Motor neuron (in vitro differentiated cells): ENCODE data around the gene EFNA5. TPM values are rescaled to one million over a fixed set of nuclear protein-coding genes. Genes with fewer than 3 reads are reported as not detected.

Experiments
- ATAC-seq, 8 experiments: fragments of 200-7000 bp; cut with Tn5 transposase; replicated peaks in 6 of 8; 2 replicates each; pipeline ENCODE4 v1.8.0; 2021; ENCODE audit warnings: mild to moderate bottlenecking in 8 of 8, moderate library complexity in 8 of 8
- H3K27ac ChIP-seq, 2 donors: fragments of 250-450 bp; sonication (Bioruptor Pico); 2 replicates each; pipeline ENCODE4 v1.9.0; 2021; ENCODE audit warnings: antibody characterized with exemption in 2 of 2, mild to moderate bottlenecking in 2 of 2, moderate library complexity in 1 of 2
- H3K4me1 ChIP-seq, 2 donors: fragments of 250-450 bp; sonication (Bioruptor Pico); replicated peaks in 1 of 2; 2 replicates each; pipeline ENCODE4 v1.6.1; 2021; ENCODE audit warnings: antibody characterized with exemption in 2 of 2, mild to moderate bottlenecking in 2 of 2, moderate library complexity in 1 of 2
- H3K4me3 ChIP-seq, 5 donors: fragments of 250-450 bp; sonication (Bioruptor Pico); 2 replicates each; pipeline ENCODE4 v1.9.0; 2021; ENCODE audit warnings: antibody characterized with exemption in 5 of 5, mild to moderate bottlenecking in 5 of 5, moderate library complexity in 4 of 5
- WGBS, 10 experiments: fragments of 450-650 bp; shearing (Covaris generic); methylation state at CpG; one replicate each; pipeline ENCODE4 v1.0.0; 2022; 5-methylcytosine and 5-hydroxymethylcytosine counted together
- in situ Hi-C, 9 experiments: fragments of 400-800 bp; cut with MboI; loops; one replicate each; pipeline ENCODE4 v1.15.0; 2021; ENCODE audit warnings: low sequenced_read_pairs in 9 of 9, low pct_unique_long_range_greater_than_20kb in 2 of 9; ENCODE audit not compliant: unreplicated experiment in 9 of 9
- total RNA-seq, 8 experiments: library from RNA; unstranded; fragments of 300-600 nt; gene quantifications; 2 replicates each; pipeline versions ENCODE4 v1.2.3 to v1.2.4, GENCODE V29; 2022

EFNA5 gene
- total RNA-seq, 8 experiments from 2014 or later: 8.5 to 88.6 (median 10.5) TPM

GRCh38 chr5:107654827-107655226, 15.9 kb downstream of the EFNA5 start:
- 40 to 100% (median 100%) methylated on average over 1 of the region's 1 CpG; no CpG with 5 or more reads in 3 of the 10 experiments for WGBS, 10 experiments
- H3K4me1 ChIP-seq: peaks cover 8 to 29% of the 10 kb centered on the region in 2 donors
- H3K4me3 ChIP-seq: no peak overlapping the region
- ATAC-seq: no peak
- no peak overlapping the region for H3K27ac ChIP-seq
- in situ Hi-C loops: loop anchor here in 1 of 9 experiments (25.0 kb wide), 1 partner anchor 193 kb away; no protein-coding TSS in a partner anchor

GRCh38 chr5:107653685-107654084, 17.1 kb downstream of the EFNA5 start:
- Histone ChIP-seq H3K4me1 (peaks cover 8 to 25% of the 10 kb centered on the region in 2 donors), H3K4me3 (no peak overlapping the region), H3K27ac (no peak overlapping the region)
- 40 to 75% (median 56%) methylated on average over 1 to 2 of the region's 2 CpGs; no CpG with 5 or more reads in 3 of the 10 experiments for WGBS, 10 experiments
- in situ Hi-C loops: loop anchor here in 1 of 9 experiments (25.0 kb wide), 1 partner anchor 191 kb away; no protein-coding TSS in a partner anchor
- ATAC-seq: peak in 1 of 8 experiments; percentile 9

GRCh38 chr5:107652839-107653607, 17.7 kb downstream of the EFNA5 start:
- Histone ChIP-seq H3K4me3 (no peak overlapping the region), H3K27ac (no peak overlapping the region), H3K4me1 (peaks cover 8 to 25% of the 10 kb centered on the region in 2 donors)
- peak in 6 of 8 experiments; percentile 41 to 80 (median 70) for ATAC-seq
- 0 to 61% (median 36%) methylated on average over 1 to 4 of the region's 4 CpGs; no CpG with 5 or more reads in 2 of the 10 experiments for whole genome bisulfite sequencing, 10 experiments
- in situ Hi-C loops: loop anchor here in 1 of 9 experiments (25.0 kb wide), 1 partner anchor 191 kb away; no protein-coding TSS in a partner anchor

GRCh38 chr5:107652408-107652807, 18.3 kb downstream of the EFNA5 start:
- 33 to 100% (median 84%) methylated on average over 1 of the region's 1 CpG; no CpG with 5 or more reads in 2 of the 10 experiments for WGBS, 10 experiments
- H3K4me3 ChIP-seq: no peak overlapping the region

GRCh38 chr5:107651325-107651724, 19.4 kb downstream of the EFNA5 start:
- in situ Hi-C loops: loop anchor here in 1 of 9 experiments (25.0 kb wide), 1 partner anchor 189 kb away; no protein-coding TSS in a partner anchor
- no peak overlapping the region for H3K4me3 ChIP-seq
- ATAC-seq: no peak
- no peak overlapping the region for H3K27ac ChIP-seq
- H3K4me1 ChIP-seq: peaks cover 8 to 25% of the 10 kb centered on the region in 2 donors
- 60 to 100% (median 89%) methylated on average over 1 to 5 of the region's 6 CpGs; no CpG with 5 or more reads in 1 of the 10 experiments for WGBS, 10 experiments

More at GRCh38 chr5:107652408-107652807, 18.3 kb downstream of the EFNA5 start:
- peaks cover 8 to 25% of the 10 kb centered on the region in 2 donors for H3K4me1 ChIP-seq
- no peak for ATAC-seq
- no peak overlapping the region for H3K27ac ChIP-seq
- in situ Hi-C loops: loop anchor here in 1 of 9 experiments (25.0 kb wide), 1 partner anchor 190 kb away; no protein-coding TSS in a partner anchor

- no peaks in the 10 kb centered on the region for H3K4me1 ChIP-seq
- in situ Hi-C loops: no loop called here
- ATAC-seq: peak in 2 of 8 experiments; percentile 63
- H3K4me3 ChIP-seq: no peak overlapping the region
- H3K27ac ChIP-seq: no peak overlapping the region
Measured at GRCh38 chr5:107646418-107646817, 24.3 kb downstream of the EFNA5 start.

GRCh38 chr5:107640568-107640967, 30.2 kb downstream of the EFNA5 start:
- peaks cover 0 to 6% of the 10 kb centered on the region in 2 donors for H3K4me1 ChIP-seq
- in situ Hi-C loops: no loop called here
- WGBS, 10 experiments: 72 to 100% (median 100%) methylated on average over 1 to 3 of the region's 3 CpGs; no CpG with 5 or more reads in 1 of the 10 experiments
- ATAC-seq: no peak
- H3K27ac ChIP-seq: no peak overlapping the region
- H3K4me3 ChIP-seq: no peak overlapping the region

- no peak for ATAC-seq
- H3K4me1 ChIP-seq: peaks cover 0 to 12% of the 10 kb centered on the region in 2 donors
- H3K27ac ChIP-seq: no peak overlapping the region
- in situ Hi-C loops: no loop called here
- 65 to 100% (median 93%) methylated on average over 1 to 3 of the region's 3 CpGs; no CpG with 5 or more reads in 1 of the 10 experiments for WGBS, 10 experiments
- H3K4me3 ChIP-seq: no peak overlapping the region
Measured at GRCh38 chr5:107639990-107640389, 30.7 kb downstream of the EFNA5 start.

GRCh38 chr5:107636555-107636954, 34.2 kb downstream of the EFNA5 start:
- in situ Hi-C loops: no loop called here
- WGBS, 10 experiments: 3 to 100% (median 78%) methylated on average over 2 to 3 of the region's 3 CpGs; no CpG with 5 or more reads in 2 of the 10 experiments
- peak in 2 of 8 experiments; percentile 8 to 9 for ATAC-seq
- H3K27ac ChIP-seq: no peak overlapping the region
- H3K4me1 ChIP-seq: peaks cover 9 to 28% of the 10 kb centered on the region in 2 donors
- H3K4me3 ChIP-seq: no peak overlapping the region

GRCh38 chr5:107636068-107636467, 34.7 kb downstream of the EFNA5 start:
- Histone ChIP-seq H3K4me1 (peaks cover 9 to 28% of the 10 kb centered on the region in 2 donors), H3K27ac (no peak overlapping the region), H3K4me3 (no peak overlapping the region)
- WGBS, 10 experiments: 0 to 100% (median 41%) methylated on average over 1 to 4 of the region's 4 CpGs; no CpG with 5 or more reads in 2 of the 10 experiments
- peak in 3 of 8 experiments; percentile 25 to 70 (median 58) for ATAC-seq
- in situ Hi-C loops: no loop called here

- Histone ChIP-seq H3K4me3 (no peak overlapping the region), H3K27ac (no peak overlapping the region), H3K4me1 (peaks cover 9 to 28% of the 10 kb centered on the region in 2 donors)
- WGBS, 10 experiments: 0 to 96% (median 77%) methylated on average over 2 to 7 of the region's 7 CpGs
- in situ Hi-C loops: no loop called here
- peak in 6 of 8 experiments; percentile 19 to 79 (median 52) for ATAC-seq
Measured at GRCh38 chr5:107634981-107635848, 35.5 kb downstream of the EFNA5 start.

GRCh38 chr5:107633171-107633901, 37.4 kb downstream of the EFNA5 start:
- in situ Hi-C loops: no loop called here
- peak in 5 of 8 experiments; percentile 18 to 95 (median 90) for ATAC-seq
- WGBS, 10 experiments: 0 to 50% (median 30%) methylated on average over 1 to 11 of the region's 11 CpGs
- Histone ChIP-seq H3K4me3 (no peak overlapping the region), H3K4me1 (peaks cover 9 to 28% of the 10 kb centered on the region in 2 donors), H3K27ac (no peak overlapping the region)
